Uterus (tissue), 4 donors: Measurements from ENCODE around the gene NOP14. TPM values are rescaled to one million over a fixed set of nuclear protein-coding genes. Genes with fewer than 3 reads are reported as not detected.

ENCODE experiments used
- DNase-seq, 2 donors: peaks; one replicate each; pipeline ENCODE4 v3.0.0-alpha.2; 2019 to 2020
- H3K27ac ChIP-seq, 2 donors: fragments of 200-600 bp; sonication (generic); 1 replicate in 1 of 2; 2 replicates in 1 of 2; pipeline ENCODE4 v1.5.1; 2016 to 2018
- H3K27me3 ChIP-seq, 2 donors: fragments of 200-600 bp; sonication (generic); one replicate each; pipeline ENCODE4 v1.5.1; 2018 to 2019; ENCODE audit warnings: control low read depth in 1 of 2
- H3K36me3 ChIP-seq, 2 donors: fragments of 200-600 bp; sonication (generic); one replicate each; pipeline ENCODE4 v1.5.1; 2019; ENCODE audit warnings: control low read depth in 1 of 2
- H3K4me1 ChIP-seq, 2 donors: fragments of 200-600 bp; sonication (generic); one replicate each; pipeline ENCODE4 v1.5.1; 2018 to 2019; ENCODE audit warnings: control low read depth in 1 of 2
- H3K4me3 ChIP-seq, 2 donors: fragments of 200-600 bp; sonication (generic); 1 replicate in 1 of 2; 2 replicates in 1 of 2; pipeline ENCODE4 v1.5.1; 2018 to 2019; ENCODE audit warnings: mild to moderate bottlenecking in 1 of 2
- H3K9me3 ChIP-seq, 2 donors: fragments of 200-600 bp; sonication (generic); one replicate each; pipeline ENCODE4 v1.5.1; 2019; ENCODE audit warnings: control low read depth in 1 of 2
- CTCF ChIP-seq, 4 experiments: fragments of 200-600 bp in 2 of 4; fragments of 450-650 bp in 2 of 4; sonication (generic) in 2 of 4; IDR thresholded peaks; one replicate each; pipeline ENCODE4 v1.5.1; 2016 to 2019; ENCODE audit warnings: antibody characterized with exemption in 4 of 4, mild to moderate bottlenecking in 2 of 4, moderate library complexity in 1 of 4
- POLR2A ChIP-seq, 2 donors: fragments of 450-650 bp; IDR thresholded peaks; one replicate each; pipeline ENCODE4 v1.6.1; 2016; ENCODE audit warnings: antibody characterized with exemption in 2 of 2, mild to moderate bottlenecking in 1 of 2, moderate library complexity in 1 of 2
- intact Hi-C: fragments of 100-400 bp; cut with DNase I; formaldehyde crosslinking; loops from one replicate; pipeline ENCODE4 v1.15.1; 2023; ENCODE audit warnings: low total_unique reads
- total RNA-seq, 4 donors: library from RNA; depleted of rRNA in 3 of 4; stranded (reverse); fragments of >200 nt in 3 of 4; gene quantifications; one replicate each; pipeline versions ENCODE4 v1.1.0 to v1.2.4, GENCODE V29; 2014 to 2023
- donor health status: DM: yes; HTN: yes; CAD: no.

The NOP14 gene
- total RNA-seq, 4 donors from 2014 or later = 2.0 to 22.5 (median 13.0) TPM

GRCh38 chr4:2906218-2906617 lies 57.0 kb downstream of the NOP14 start:
- no peak overlapping the region for H3K4me3 ChIP-seq
- TF ChIP-seq CTCF (IDR thresholded peaks at IDR 0.05) = no peak
- no peak for TF ChIP-seq POLR2A (IDR thresholded peaks at IDR 0.05)
- no peak for DNase-seq
- no peaks in the 10 kb centered on the region for H3K27me3 ChIP-seq
- no peaks in the 10 kb centered on the region for H3K9me3 ChIP-seq
- no peaks in the 10 kb centered on the region for H3K4me1 ChIP-seq
- H3K36me3 ChIP-seq = no peaks in the 10 kb centered on the region
- no peak overlapping the region for H3K27ac ChIP-seq
- intact Hi-C loops = no loop called here

- Histone ChIP-seq H3K4me1 (no peaks in the 10 kb centered on the region), H3K27ac (no peak overlapping the region), H3K4me3 (no peak overlapping the region), H3K9me3 (no peaks in the 10 kb centered on the region), H3K27me3 (no peaks in the 10 kb centered on the region), H3K36me3 (no peaks in the 10 kb centered on the region)
- intact Hi-C loops = no loop called here
- no peak for DNase-seq
- TF ChIP-seq CTCF (IDR thresholded peaks at IDR 0.05) (no peak), POLR2A (IDR thresholded peaks at IDR 0.05) (no peak)
Measured at GRCh38 chr4:2905544-2905943, 57.7 kb downstream of the NOP14 start.

- no peak for DNase-seq
- no peak overlapping the region for H3K4me3 ChIP-seq
- TF ChIP-seq POLR2A (IDR thresholded peaks at IDR 0.05) (no peak), CTCF (IDR thresholded peaks at IDR 0.05) (no peak)
- no peaks in the 10 kb centered on the region for H3K36me3 ChIP-seq
- no peak overlapping the region for H3K27ac ChIP-seq
- H3K27me3 ChIP-seq = no peaks in the 10 kb centered on the region
- intact Hi-C loops = no loop called here
- no peaks in the 10 kb centered on the region for H3K4me1 ChIP-seq
- no peaks in the 10 kb centered on the region for H3K9me3 ChIP-seq
Measured at GRCh38 chr4:2902126-2902525, 61.1 kb downstream of the NOP14 start.

- no peaks in the 10 kb centered on the region for H3K36me3 ChIP-seq
- intact Hi-C loops = no loop called here
- H3K9me3 ChIP-seq = no peaks in the 10 kb centered on the region
- H3K4me3 ChIP-seq = no peak overlapping the region
- no peaks in the 10 kb centered on the region for H3K4me1 ChIP-seq
- no peaks in the 10 kb centered on the region for H3K27me3 ChIP-seq
- DNase-seq = no peak
- no peak overlapping the region for H3K27ac ChIP-seq
- no peak for TF ChIP-seq POLR2A (IDR thresholded peaks at IDR 0.05)
- TF ChIP-seq CTCF (IDR thresholded peaks at IDR 0.05) = no peak
Measured at GRCh38 chr4:2901186-2901585, 62.0 kb downstream of the NOP14 start.

- no peak overlapping the region for H3K27ac ChIP-seq
- H3K9me3 ChIP-seq = no peaks in the 10 kb centered on the region
- TF ChIP-seq POLR2A (IDR thresholded peaks at IDR 0.05) (no peak), CTCF (IDR thresholded peaks at IDR 0.05) (no peak)
- DNase-seq = no peak
- H3K4me1 ChIP-seq = no peaks in the 10 kb centered on the region
- intact Hi-C loops = no loop called here
- no peaks in the 10 kb centered on the region for H3K27me3 ChIP-seq
- H3K36me3 ChIP-seq = no peaks in the 10 kb centered on the region
- no peak overlapping the region for H3K4me3 ChIP-seq
Measured at GRCh38 chr4:2900741-2901140, 62.5 kb downstream of the NOP14 start.
